DOHH2 (cell line): ENCODE measurements around the gene EXD3.

Experiments
- H3F3A ChIP-seq: fragments of 200-600 bp; sonication (generic), shearing (Covaris generic); 2 replicates; pipeline ENCODE4 v1.6.0; 2016; ENCODE audit warnings: antibody characterized with exemption, mild to moderate bottlenecking; ENCODE audit not compliant: control insufficient read depth, insufficient read depth
- H3K27ac ChIP-seq: fragments of 200-600 bp; sonication (generic); 2 replicates; pipeline ENCODE4 v1.5.1; 2014; ENCODE audit warnings: low read depth, mild to moderate bottlenecking, low read length, moderate library complexity
- H3K27me3 ChIP-seq: fragments of 200-600 bp; sonication (generic); 2 replicates; pipeline ENCODE4 v1.6.1; 2014; ENCODE audit warnings: mild to moderate bottlenecking, low read length, mixed read lengths; ENCODE audit not compliant: control insufficient read depth
- H3K36me3 ChIP-seq: fragments of 200-600 bp; sonication (generic); 2 replicates; pipeline ENCODE4 v1.6.1; 2014; ENCODE audit warnings: mild to moderate bottlenecking, low read length, moderate library complexity, mixed read lengths; ENCODE audit not compliant: control insufficient read depth
- H3K4me1 ChIP-seq: fragments of 200-600 bp; sonication (generic); 2 replicates; pipeline ENCODE4 v1.6.1; 2014; ENCODE audit warnings: mild to moderate bottlenecking, low read length, mixed read lengths; ENCODE audit not compliant: control insufficient read depth
- H3K4me2 ChIP-seq: fragments of 200-600 bp; sonication (generic); 2 replicates; pipeline ENCODE4 v1.6.0; 2014; ENCODE audit warnings: mild to moderate bottlenecking, low read length, moderate library complexity
- H3K4me3 ChIP-seq: fragments of 200-600 bp; sonication (generic); 2 replicates; pipeline ENCODE4 v1.5.1; 2014; ENCODE audit warnings: mild to moderate bottlenecking, low read length, mixed read lengths
- H3K79me2 ChIP-seq: fragments of 200-600 bp; sonication (generic); 2 replicates; pipeline ENCODE4 v1.6.1; 2014; ENCODE audit warnings: mild to moderate bottlenecking, low read length, mixed read lengths; ENCODE audit not compliant: control insufficient read depth
- H3K9me2 ChIP-seq: fragments of 200-600 bp; sonication (generic); replicated peaks from 2 replicates; pipeline ENCODE4 v1.6.1; 2014; ENCODE audit warnings: mild to moderate bottlenecking, low read length, mixed read lengths; ENCODE audit not compliant: control insufficient read depth
- H3K9me3 ChIP-seq: fragments of 200-600 bp; sonication (generic); 2 replicates; pipeline ENCODE4 v1.6.1; 2014; ENCODE audit warnings: antibody characterized with exemption, low read length, mixed read lengths; ENCODE audit not compliant: control insufficient read depth, insufficient read depth
- H4K20me1 ChIP-seq: fragments of 200-600 bp; sonication (generic); 2 replicates; pipeline ENCODE4 v1.6.0; 2014; ENCODE audit warnings: low read depth, mild to moderate bottlenecking, antibody characterized with exemption, low read length, moderate library complexity; ENCODE audit not compliant: control insufficient read depth, insufficient read depth
- EZH2phosphoT487 ChIP-seq: fragments of 200-600 bp; sonication (generic); IDR thresholded peaks from 2 replicates; pipeline ENCODE4 v1.6.1; 2017; ENCODE audit warnings: borderline replicate concordance, mild to moderate bottlenecking, antibody characterized with exemption, low read length, moderate library complexity, mixed read lengths
- TF ChIP-seq, protein P1 (sequence below): fragments of 200-600 bp; sonication (generic); IDR thresholded peaks from one replicate; pipeline ENCODE4 v1.5.1; 2014; ENCODE audit warnings: antibody characterized with exemption, mild to moderate bottlenecking, low read depth, low read length; ENCODE audit not compliant: poor library complexity, severe bottlenecking

The EXD3 gene

DNA sequence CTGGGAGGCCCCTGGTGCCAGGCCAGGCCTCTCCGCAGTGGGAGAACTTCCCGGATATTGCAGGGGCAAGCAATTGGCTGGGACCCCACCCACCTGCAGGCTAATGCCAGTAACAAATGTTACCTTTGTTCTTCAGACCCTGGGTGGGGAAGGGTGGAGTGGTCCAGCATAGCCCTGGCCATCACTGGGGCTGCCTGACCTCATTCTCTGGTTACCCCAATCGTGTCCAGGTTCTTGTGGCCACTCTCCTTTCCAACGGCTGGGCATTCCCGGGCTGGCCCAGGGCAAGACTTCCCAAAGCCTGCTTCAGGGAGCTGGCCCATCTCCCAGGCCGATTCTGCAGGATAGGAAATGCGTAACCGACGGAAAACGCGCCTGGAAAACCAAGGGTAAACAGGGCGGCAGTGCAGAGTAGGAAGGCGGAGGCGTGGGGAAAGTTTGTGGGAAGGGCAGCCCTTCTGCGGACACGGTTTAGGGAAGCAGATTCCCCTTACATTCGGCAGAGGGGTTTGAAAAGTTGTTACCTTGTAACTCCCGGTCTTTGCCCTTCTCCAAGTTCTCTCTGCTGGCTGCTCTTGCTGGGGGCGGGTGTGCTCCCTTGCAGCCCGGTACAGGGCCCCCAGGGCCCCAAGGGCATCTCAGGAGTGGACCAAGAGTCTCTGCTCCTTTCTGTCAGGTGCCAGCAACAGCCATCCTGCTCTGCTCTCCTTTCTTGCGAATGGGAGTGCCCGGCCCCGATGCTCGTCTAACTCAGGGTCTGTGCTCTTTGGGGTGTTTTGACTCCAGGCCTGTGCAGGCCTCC is 124.4 kb downstream of the EXD3 start:
- Histone ChIP-seq H3K4me1 (peaks cover 68% of the 10 kb centered on the region), H3K9me3 (peaks cover 6% of the 10 kb centered on the region; the same call in 1 of the 2 replicates), H3K79me2 (peaks cover 17% of the 10 kb centered on the region), H3K27ac (no peak overlapping the region), H3K36me3 (peaks cover 3% of the 10 kb centered on the region; the same call in 1 of the 2 replicates), H3K9me2 (no peaks in the 10 kb centered on the region), H3K27me3 (peaks cover 12% of the 10 kb centered on the region), H3K4me2 (peak overlapping the region; percentile 3; the same call in 1 of the 2 replicates), H3F3A (peaks cover 14% of the 10 kb centered on the region), H4K20me1 (peaks cover 13% of the 10 kb centered on the region; the same call in 1 of the 2 replicates), H3K4me3 (no peak overlapping the region)
- TF ChIP-seq EZH2phosphoT487: no peak
- TF ChIP-seq, protein P1, sequence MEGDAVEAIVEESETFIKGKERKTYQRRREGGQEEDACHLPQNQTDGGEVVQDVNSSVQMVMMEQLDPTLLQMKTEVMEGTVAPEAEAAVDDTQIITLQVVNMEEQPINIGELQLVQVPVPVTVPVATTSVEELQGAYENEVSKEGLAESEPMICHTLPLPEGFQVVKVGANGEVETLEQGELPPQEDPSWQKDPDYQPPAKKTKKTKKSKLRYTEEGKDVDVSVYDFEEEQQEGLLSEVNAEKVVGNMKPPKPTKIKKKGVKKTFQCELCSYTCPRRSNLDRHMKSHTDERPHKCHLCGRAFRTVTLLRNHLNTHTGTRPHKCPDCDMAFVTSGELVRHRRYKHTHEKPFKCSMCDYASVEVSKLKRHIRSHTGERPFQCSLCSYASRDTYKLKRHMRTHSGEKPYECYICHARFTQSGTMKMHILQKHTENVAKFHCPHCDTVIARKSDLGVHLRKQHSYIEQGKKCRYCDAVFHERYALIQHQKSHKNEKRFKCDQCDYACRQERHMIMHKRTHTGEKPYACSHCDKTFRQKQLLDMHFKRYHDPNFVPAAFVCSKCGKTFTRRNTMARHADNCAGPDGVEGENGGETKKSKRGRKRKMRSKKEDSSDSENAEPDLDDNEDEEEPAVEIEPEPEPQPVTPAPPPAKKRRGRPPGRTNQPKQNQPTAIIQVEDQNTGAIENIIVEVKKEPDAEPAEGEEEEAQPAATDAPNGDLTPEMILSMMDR: no peak

DNA sequence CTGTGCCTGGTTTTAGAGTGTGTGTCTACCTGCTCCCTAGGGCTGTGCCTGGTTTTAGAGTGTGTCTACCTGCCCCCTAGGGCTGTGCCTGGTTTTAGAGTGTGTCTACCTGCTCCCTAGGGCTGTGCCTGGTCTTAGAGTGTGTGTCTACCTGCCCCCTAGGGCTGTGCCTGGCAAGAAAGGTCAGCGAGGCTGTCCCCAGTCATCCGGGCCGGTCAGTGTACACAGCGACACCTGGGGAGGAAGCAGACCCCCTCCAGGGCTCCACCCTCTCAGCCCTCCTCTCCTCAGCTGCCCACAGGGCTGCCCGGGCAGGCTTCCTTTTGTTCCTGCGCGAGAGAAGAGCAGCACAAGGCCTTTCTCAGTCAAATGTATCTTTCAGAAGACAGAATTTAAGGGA is 125.0 kb downstream of the EXD3 start:
- Histone ChIP-seq H3K36me3 (peaks cover 3% of the 10 kb centered on the region; the same call in 1 of the 2 replicates), H3K27me3 (peaks cover 12% of the 10 kb centered on the region), H3K4me3 (no peak overlapping the region), H4K20me1 (peaks cover 13% of the 10 kb centered on the region; the same call in 1 of the 2 replicates), H3K79me2 (peaks cover 17% of the 10 kb centered on the region), H3K9me2 (no peaks in the 10 kb centered on the region), H3K4me2 (no peak overlapping the region), H3K27ac (no peak overlapping the region), H3K9me3 (peaks cover 6% of the 10 kb centered on the region; the same call in 1 of the 2 replicates), H3K4me1 (peaks cover 68% of the 10 kb centered on the region), H3F3A (peaks cover 14% of the 10 kb centered on the region)
- no peak for TF ChIP-seq EZH2phosphoT487
- TF ChIP-seq, protein P1: no peak

DNA sequence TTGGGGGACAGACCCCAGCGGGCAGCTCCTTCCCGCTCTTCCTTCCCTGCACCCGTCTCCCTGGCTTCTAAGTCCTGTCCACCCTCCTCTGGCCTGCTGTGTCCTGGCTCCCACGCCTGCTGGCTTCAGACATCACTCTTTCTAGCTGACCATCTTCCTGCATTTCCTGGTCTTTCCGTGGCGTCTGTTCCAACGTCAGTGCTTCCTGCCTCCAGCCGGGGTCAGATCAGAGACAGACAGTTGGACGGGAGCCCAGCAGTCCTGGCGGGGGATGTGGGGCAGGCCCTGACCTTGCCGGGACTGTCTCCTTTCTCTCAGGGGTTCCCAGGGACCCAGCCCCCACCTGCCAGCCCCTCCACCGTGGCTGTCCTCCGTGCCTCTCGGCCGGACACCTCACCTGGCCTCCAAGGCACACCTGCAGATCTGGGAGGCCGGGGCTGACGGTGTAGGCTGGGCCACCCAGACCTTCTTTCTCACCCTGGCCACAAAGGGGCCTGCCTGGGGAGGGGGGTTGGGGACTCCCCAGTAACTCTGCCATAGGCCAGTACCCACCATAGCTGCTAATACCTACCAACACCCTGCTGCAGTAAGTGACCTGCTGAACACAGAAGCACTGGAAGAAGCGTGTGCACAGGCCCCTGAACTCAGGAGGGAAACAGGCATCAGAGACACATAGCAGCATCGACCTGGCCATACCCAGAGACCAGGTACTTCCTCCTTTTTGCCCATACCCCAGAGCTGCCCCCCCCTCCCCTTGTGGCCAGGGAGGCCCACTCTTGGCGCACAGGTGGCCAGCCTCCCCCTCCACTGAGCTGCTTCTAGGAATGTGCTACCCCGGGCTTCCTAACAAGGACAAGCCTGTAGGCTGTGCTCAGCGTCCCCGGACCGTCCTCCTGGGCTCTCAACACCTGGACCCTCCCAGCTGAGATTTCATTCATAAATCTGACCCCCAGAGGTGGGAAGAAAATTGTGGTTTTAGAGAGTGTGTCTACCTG is 126.0 kb downstream of the EXD3 start:
- H3K9me2 ChIP-seq: no peaks in the 10 kb centered on the region
- H3F3A ChIP-seq: peaks cover 13% of the 10 kb centered on the region
- peak overlapping the region; percentile 3; the same call in 1 of the 2 replicates for H3K4me2 ChIP-seq
- peaks cover 17% of the 10 kb centered on the region for H3K79me2 ChIP-seq
- no peak overlapping the region for H3K27ac ChIP-seq
- peaks cover 12% of the 10 kb centered on the region for H3K27me3 ChIP-seq
- H3K4me3 ChIP-seq: no peak overlapping the region
- H3K36me3 ChIP-seq: peaks cover 3% of the 10 kb centered on the region; the same call in 1 of the 2 replicates
- H4K20me1 ChIP-seq: peaks cover 13% of the 10 kb centered on the region; the same call in 1 of the 2 replicates
- H3K9me3 ChIP-seq: peaks cover 6% of the 10 kb centered on the region; the same call in 1 of the 2 replicates
- H3K4me1 ChIP-seq: peaks cover 62% of the 10 kb centered on the region
- TF ChIP-seq, protein P1: no peak
- no peak for TF ChIP-seq EZH2phosphoT487
